ENCODE data around the gene C3orf49.

GRCh38 chr3:63862804-63863149 lies 43.7 kb downstream of the C3orf49 start:
- no peak for TF ChIP-seq CTCF (IDR thresholded peaks at IDR 0.05)
- no peak for TF ChIP-seq POLR2A (IDR thresholded peaks at IDR 0.05)

Measured in lower leg skin (tissue), 3 donors.